AML-193 (cell line): ENCODE results near the gene FOXL1.

Experiments
- DNase-seq, 2 experiments: peaks; one replicate each; lab custom pipeline; 2025; lab: John Stamatoyannopoulos, UW

Gene FOXL1

DNA sequence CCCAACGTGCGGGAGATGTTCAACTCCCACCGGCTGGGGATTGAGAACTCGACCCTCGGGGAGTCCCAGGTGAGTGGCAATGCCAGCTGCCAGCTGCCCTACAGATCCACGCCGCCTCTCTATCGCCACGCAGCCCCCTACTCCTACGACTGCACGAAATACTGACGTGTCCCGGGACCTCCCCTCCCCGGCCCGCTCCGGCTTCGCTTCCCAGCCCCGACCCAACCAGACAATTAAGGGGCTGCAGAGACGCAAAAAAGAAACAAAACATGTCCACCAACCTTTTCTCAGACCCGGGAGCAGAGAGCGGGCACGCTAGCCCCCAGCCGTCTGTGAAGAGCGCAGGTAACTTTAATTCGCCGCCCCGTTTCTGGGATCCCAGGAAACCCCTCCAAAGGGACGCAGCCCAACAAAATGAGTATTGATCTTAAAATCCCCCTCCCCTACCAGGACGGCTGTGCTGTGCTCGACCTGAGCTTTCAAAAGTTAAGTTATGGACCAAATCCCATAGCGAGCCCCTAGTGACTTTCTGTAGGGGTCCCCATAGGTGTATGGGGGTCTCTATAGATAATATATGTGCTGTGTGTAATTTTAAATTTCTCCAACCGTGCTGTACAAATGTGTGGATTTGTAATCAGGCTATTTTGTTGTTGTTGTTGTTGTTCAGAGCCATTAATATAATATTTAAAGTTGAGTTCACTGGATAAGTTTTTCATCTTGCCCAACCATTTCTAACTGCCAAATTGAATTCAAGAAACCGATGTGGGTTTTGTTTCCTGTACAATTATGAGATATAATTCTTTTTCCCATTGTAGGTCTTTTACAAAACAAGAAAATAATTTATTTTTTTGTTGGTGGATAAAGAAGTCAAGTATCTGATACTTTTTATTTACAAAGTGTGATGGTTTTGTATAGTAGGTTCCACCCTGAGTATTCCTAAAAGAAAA lies 9.4 kb upstream of the FOXL1 start:
- no peak for DNase-seq

DNA sequence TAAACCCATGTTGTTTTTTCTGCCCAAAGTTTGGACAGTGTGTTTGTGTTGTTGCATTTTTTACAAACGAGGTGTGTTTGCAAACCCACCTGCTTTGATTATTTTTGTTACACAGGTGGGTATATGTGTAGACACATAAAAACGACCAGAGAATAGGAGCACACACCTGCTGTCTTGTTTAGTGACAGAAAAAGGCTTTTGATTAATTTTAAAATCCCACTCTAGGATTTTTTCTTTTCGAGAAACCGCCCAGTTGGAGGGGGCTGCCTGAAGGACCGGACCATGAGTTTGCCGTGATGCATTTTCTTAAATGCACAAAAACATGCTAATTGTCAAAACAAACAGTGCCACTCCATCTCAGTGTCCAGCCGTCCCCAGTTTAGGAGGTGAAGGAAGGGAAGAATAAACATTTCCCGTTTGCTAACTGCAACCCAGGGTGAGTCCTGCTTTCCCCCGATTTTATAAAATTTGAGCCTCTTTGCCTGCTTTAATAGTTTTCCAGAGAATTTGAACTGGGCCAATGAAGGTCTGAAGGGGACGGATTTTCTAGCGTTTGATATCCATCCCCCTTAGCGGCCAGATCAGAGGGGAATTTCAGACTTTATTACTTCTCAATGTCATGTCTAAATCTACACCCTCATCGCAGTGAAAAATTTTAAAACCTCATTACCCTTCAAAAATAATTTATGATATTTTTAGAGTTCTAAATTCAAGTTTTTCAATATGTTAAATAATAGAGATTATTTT lies 8.5 kb upstream of the FOXL1 start:
- no peak for DNase-seq

DNA sequence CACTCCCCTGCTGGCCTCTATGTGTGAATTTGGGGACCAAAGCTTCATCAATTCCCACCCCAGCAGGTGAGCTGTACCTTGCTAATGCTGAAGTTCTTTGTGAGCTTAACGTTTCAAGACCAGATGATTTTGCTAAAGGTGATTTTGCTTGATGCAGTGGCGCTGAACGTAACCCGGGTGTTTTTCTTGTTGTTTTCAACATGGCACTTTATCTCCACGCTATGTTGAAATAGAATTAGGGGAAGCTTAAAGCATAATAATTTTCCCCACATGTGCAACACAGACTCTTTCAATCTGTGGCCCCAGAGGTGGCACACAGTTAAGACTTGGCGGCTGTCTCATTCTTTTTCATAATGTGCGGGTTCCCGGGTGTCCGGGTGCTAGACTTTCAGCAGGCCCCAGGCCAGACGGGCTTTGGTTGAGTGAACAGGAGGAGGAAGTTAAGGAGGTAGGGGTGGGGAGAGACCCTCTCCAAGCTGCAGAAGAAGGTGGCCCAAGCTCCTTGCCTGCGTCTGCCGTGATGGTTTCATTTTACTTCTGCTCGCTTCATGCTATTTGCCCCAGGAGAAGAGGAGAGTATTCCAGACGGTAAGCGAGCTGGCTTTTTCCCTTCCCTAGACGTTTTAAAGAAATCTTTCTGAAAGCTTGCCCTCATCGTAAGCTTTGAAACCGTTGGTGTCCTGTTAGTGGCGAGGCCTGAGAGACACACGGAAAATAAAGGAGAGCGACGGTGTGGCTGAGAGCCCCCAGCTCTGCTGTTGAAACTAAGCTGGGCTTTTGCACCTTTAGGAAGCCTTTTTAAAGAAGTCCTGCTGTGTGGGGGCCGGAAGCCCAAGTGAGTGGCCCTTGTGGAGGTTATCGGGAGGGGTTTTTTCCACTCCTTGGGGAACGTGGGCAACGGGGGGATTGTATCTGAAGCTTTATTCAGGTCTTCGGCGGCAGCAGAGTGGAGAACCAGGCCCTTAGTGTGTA lies 7.5 kb upstream of the FOXL1 start:
- no peak for DNase-seq

DNA sequence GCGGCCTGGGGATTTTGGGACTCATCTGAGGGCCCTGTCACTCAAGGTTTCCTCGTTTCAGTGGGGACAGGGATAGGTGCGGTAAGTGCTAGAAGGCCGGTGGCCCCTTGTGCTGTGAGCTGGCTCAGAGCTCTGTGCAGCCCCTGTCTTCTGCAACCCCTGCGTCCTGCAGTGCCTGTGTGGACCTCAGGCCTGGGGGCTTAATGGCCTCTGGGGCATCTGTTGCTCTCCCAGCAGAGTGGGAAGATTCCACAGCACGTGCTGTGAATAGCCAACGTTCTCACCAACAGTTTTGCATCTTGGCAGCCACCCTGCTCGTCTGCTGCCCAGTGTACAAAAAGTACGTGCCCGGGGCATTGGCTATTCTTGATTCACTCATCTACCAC lies 6.8 kb upstream of the FOXL1 start:
- no peak for DNase-seq

DNA sequence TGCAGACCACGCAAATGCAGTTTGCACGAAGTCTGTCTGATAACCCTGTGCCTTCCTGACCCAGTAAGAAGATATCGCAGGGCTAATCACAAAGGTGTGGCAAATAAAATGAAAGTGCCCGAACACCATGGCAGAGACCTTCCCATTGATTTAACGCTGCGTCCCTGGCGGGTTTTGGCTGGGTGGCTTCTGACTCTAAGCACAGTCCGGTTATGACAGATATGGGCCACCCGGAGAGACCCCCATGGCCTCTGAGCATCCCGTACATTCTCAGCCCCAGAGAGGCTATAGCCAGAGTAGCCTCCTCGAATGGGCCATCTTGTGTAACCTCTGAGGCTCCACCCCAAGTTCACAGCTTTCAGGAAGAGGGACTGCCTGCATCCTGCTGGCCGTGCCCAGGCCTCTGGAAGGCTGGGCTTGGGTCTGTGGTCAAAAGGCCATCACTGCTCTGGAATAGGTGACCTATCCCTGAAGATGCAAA lies 6.3 kb upstream of the FOXL1 start:
- DNase-seq, result no peak

DNA sequence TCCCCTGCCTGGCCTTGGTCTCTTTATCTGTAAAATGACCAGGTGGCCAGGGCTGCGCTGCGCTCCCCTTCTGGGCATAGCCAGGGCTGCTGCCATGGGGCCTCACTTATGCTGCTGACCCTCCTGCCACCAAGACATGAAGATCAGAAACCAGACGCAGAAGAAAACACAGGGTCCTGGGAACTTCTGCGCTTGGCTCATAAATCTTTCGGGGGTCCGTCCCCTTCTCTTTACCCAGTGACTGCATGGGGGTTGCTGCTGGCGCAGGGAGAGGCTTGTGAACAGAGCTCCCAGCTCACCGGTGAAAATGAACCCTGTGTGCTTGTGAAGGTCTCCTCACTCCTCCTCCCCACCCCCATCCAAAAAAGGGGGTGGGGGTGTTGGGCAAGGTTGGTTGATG lies 5.7 kb upstream of the FOXL1 start:
- DNase-seq, result no peak

DNA sequence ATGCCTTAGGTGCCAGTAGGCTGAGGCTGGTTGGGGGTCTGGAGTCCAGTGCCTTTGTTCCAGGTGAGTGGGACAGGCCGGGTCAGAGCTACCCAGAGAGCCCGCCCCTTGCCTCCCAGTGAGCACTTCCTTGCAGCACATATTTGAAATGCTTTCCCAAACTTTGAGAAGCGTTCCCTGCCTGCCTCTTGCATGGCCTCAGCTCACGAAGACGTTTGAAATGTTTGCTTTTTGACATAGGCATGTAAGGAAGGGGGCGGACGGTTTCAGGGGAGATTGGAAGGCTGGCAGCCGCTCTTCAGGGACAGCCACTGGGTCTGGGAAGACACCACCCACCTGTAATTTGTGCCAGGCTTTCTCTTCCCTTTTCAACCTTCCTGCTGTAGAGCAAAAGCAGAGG lies 5.1 kb upstream of the FOXL1 start:
- DNase-seq, result no peak

DNA sequence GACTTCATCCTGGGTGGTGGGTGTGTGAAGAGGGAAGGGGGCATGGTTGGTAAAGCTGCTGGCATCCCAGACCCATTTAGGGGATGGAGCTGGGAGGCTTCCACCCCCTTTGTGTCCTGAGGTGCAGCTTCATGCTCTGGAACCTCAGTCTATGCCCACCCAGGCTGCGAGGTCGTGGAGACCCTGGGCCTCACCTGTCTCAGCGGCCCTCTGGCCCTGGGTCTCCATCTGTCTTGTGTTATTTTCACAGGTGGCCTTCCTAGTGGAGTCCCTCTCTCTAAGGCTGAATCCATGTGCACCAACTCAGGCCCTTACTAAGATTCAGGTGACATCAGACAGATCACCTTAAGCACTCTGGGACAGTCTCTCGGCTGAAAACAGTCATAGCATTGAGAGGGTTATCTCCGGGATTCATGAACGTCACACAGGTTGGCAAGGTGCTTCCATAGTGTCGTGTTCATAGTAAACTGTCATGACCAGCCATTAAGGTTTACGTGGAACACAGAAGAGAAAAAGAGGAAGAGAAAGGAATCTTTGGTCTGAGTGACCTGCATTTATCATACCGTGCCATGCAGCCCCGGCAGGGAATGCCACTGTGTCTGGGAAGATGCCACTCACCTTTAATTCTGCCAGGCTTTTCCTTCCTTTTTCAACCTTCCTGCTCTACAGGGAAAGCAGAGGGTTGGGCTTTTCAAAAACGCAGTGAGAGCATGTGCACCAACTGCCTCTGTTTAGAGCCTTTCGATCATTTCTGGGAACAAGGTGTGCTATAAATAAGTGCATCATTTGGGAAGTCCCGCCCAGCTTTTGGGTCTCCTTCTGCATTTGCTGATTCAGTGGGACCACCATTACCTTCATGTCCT lies 4.5 kb upstream of the FOXL1 start:
- DNase-seq, result no peak

DNA sequence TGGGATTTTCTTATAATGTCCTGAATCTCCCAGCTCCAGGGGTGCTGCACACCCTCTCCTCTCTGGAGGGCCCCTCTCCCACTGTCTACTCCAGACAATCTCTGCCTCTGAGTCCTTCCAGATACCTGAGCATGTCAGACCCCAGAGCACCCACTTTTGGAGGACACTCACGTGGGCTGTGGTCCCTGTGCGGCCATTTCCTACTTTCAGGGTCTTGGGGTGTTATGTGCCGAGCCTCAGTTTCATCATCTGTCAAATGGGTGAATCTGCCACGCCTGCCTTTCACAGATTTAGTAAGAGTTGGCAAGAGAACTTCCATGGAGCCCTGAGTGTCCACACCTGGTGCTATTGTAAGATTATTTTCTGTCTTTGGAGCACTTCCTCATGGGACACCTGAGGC lies 3.7 kb upstream of the FOXL1 start:
- DNase-seq, result no peak

DNA sequence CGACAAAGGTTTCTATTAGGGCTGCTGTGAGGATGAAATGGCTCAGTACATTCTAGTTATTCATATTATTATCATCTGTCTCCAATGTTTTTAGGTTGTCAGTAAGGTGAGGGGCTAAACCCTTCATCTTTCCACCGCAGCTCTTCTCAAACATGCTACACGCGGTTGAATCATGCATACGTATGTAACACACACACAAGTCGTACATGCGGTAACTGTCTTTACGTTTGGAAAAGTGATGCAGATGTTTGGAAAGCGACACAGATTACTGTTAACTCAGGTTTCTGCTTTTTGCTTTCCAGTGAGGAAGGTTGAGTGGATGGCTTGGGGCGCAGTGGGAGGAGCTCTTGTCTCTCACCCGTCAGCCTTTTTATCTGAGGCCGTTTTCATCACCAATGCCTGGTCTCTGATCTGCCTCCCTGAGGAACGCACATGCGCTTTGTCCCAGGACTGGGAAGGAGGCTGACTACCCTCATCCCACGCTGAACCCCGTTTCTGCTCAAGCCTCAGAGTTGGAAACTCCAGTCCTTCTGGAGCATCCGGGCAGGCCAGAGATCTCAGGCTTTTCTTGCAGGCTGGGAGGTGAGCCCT lies 3.2 kb upstream of the FOXL1 start:
- no peak for DNase-seq

DNA sequence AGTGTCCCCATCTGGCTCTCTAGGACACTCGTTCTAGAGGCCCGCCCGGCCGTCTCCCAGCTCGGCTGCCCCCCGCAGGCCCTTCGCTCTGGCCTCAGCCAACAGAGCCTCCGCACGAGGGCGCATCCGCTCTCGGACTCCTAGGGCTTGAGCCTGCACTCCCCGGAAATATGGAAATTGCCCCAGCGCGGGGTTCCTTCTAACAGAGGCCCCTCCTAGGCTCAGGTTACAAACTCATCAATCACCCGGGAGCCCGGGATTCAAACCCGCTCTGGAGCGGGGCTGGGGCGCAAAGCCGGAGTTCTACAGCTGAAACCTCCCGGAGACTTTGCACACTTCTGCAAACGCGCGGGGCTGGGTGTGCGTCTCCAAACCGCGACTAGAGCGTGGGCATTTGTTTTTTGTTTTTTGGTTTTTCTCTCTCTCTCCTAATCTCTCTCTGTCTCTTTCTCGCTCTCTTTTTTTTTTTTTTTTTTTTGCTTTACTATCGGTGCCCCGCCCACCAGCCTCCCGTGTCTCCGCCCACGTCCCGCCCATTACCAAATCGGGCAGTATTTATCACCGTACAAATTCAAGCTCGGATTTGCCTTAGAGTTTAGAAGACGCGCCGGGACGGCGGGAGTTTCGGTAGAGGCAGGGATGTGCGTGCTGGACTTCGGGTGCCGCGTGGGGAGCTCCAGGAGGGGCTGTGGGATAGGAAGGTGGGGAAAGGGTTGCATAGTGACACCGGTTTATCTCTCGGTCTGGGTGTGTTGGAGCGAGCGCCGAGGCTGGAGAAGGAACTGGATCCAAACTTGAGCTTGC lies 2.4 kb upstream of the FOXL1 start:
- no peak for DNase-seq

DNA sequence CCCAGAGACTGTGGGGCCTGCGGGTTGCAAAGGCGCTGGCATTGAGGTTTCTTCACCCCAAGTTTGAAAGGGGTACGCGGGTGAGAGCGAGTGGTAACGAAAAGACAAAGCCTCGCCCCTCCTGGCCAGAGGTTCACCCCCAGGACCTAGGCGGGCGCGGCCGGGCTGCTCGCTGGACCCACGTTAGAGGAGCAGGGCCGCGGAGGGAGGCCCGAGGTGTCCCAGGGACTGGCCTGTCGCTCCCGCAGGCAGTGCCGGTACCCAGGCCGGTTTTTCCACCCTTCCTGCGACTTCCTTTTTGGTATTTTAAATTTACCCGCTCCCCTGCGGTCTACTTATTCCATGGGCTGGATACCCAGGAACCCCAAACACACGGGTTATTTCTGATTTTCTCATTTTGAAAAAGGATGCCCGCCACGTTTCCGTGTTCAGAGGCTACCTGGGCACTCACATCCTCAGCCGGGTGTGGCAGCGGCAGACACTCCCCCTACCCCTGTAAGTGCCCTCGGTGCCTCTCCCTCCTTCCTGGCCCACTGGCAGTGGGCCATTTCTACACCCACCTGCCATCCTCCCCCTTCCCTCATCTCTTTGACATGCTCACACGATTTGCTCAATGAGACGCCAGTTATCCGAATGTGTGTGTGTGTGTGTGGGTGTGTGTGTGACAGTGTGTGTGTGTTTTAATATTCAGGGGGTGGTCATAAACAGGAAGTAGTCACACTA lies 1.6 kb upstream of the FOXL1 start:
- DNase-seq, result no peak

DNA sequence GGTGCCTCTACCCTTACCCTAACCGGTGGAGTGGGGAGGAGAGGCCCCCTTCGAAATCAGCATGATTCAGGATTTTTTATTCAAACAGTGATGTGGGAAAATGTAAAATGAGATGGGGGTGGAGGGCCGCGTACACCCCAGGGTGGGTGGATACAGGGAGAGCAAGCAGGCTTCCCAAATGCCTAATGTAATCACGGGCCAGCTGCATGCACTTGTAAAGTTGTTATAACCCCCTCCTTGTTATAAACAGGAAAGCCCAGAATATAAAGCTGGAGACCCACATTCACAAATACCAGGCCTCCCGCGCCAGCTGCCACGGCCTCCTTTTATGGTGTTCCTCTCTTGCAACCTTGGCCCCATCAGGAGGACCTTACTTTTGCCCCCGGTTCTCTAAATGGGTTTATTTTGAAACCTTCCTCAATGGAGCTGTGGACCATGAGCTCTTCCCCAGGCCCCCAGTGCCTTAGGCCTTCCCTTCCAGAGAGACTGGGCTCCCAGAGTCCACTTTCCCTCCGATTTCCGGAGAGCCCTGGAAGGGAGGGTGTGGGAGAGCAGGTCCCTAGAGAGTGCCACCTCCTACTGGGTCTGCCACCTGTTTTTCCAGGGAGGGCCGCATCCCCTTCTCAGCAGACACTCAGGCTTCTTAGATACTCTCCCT lies 906 bp upstream of the FOXL1 start:
- DNase-seq, result no peak

DNA sequence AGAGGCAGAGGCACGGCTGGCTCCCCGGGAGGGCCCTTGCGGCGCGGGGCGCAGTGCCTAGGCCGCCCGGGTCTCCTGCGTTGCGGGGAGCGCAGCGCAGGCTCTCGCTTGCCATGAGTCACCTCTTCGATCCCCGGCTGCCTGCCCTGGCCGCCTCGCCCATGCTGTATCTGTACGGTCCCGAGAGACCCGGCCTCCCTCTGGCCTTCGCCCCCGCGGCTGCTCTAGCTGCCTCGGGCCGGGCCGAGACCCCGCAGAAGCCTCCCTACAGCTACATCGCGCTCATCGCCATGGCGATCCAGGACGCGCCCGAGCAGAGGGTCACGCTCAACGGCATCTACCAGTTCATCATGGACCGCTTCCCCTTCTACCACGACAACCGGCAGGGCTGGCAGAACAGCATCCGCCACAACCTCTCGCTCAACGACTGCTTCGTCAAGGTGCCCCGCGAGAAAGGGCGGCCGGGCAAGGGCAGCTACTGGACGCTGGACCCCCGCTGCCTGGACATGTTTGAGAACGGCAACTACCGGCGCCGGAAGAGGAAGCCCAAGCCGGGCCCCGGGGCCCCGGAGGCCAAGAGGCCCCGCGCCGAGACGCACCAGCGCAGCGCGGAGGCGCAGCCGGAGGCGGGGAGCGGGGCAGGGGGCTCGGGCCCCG lies 390 bp downstream of the FOXL1 start:
- DNase-seq, result no peak

DNA sequence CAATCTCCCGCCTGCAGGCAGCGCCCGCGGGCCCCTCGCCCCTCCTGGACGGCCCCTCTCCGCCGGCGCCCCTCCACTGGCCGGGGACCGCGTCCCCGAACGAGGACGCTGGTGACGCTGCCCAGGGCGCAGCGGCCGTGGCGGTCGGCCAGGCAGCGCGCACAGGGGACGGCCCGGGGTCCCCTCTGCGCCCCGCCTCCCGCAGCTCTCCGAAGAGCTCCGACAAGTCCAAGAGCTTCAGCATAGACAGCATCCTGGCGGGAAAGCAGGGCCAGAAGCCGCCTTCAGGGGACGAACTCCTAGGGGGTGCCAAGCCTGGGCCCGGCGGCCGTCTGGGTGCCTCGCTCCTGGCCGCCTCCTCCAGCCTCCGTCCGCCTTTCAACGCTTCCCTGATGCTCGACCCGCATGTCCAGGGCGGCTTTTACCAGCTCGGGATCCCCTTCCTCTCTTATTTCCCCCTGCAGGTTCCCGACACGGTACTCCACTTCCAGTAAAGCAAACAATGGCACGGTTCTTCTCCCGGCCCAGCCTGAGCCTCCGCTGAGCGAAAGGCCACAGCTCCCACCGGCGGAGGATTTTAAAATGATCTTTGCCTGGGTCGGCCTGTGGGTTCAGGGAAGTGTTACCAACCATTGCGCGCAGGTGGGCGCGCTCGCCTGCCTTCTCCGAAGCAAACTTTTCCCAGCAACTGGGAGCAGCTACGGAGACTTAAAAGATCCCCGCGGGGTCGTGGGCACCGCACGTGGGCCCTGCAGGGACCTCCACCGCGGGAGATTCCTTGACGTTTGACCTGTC lies 1.1 kb downstream of the FOXL1 start:
- DNase-seq, result no peak

DNA sequence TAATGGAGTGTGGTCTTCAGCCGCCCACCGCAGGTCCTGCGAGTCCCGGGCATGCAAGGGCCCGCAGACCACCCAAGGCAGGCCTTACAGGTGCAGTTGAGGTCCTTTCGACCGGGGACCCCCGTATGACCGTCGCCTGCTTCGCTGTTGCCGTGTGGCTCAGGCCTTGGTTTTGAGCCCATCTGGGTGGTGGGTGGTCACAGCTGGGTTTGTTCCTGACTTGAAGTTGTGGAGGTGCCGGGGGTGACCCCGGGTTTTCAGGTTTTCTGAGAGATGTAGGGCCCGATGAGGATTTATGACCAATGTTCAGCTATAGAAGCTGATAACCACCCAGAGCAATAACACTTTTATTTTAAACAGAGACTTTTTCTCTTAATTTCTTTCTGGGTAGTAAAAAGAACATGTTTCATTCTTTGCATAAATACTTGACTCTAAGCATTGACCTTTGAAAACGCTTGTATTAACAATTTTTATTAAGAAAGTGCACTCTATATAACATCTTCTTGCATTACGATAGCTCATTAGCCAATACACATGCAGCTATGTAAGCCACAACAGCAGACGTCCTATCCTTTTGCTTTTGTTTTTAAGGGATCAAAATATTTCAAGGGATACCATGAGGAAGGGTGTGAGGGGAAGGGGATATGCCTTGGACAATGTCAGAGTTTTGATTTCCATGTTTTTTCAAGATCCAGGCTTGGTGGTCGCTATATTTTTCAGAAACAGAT lies 1.9 kb downstream of the FOXL1 start:
- no peak for DNase-seq

DNA sequence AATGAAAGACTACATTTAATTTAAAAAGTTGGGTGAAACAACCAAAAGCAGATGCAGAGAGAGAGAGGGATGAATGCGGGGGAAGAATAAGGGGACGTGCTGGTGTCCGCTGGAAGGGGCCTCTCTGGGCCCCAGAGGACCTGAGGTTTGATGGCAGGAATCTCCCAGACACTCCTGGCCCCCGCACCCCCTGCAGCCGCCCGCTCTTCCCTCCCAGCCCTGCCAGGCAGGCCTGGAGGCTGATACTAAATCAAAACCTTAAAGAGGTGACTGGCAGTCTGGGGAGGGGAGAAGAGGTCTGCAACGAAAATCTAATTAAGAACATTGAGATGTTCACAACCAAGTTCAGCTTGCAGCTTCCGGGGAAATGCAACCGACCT lies 2.4 kb downstream of the FOXL1 start:
- DNase-seq, result no peak
